GM18505 (cell line): Measurements from ENCODE around the gene SGK1.

Experiments used
- ATAC-seq: cut with Tn5 transposase; IDR thresholded peaks from one replicate; pipeline ENCODE4 v1.9.1; 2021; ENCODE audit not compliant: unreplicated experiment
- POLR2A ChIP-seq: IDR thresholded peaks from 4 replicates; pipeline ENCODE4 v1.6.1; 2011; ENCODE audit warnings: borderline replicate concordance; ENCODE audit not compliant: insufficient read depth, insufficient read length; ENCODE audit errors: extremely low read depth

The SGK1 gene

GRCh38 chr6:134122775-134123174 is 195.1 kb downstream of the SGK1 start:
- ATAC-seq, result no peak
- TF ChIP-seq POLR2A, result no peak

- no peak for TF ChIP-seq POLR2A
Measured at GRCh38 chr6:134119486-134119885, 198.4 kb downstream of the SGK1 start.

More at GRCh38 chr6:134119486-134119885, 198.4 kb downstream of the SGK1 start:
- ATAC-seq, result no peak
